ENCODE data around the gene FBN1.
A peak's percentile ranks its signal among the peaks of the same experiment; 100 is the strongest.

FBN1 gene

GRCh38 chr15:48393645-48394506, 251.6 kb downstream of the FBN1 start:
- no peaks in the 10 kb centered on the region for H3K27me3 ChIP-seq (ENCODE audit: insufficient read depth, low read length, poor library complexity)
- no peak overlapping the region for H2BK15ac ChIP-seq (replicated peaks; ENCODE audit: low read depth)
- H3K4me1 ChIP-seq (ENCODE audit: control insufficient read depth, low read depth, low read length), result no peaks in the 10 kb centered on the region
- H3K4me3 ChIP-seq (ENCODE audit: low read length), result no peak overlapping the region
- H2BK5ac ChIP-seq (ENCODE audit: low read length), result no peak overlapping the region
- no peak overlapping the region for H3K18ac ChIP-seq (ENCODE audit: low read length)
- H2BK120ac ChIP-seq (ENCODE audit: low read depth, low read length), result no peak overlapping the region
- H4K5ac ChIP-seq (ENCODE audit: low read length), result no peak overlapping the region
- no peak overlapping the region for H3K56ac ChIP-seq (ENCODE audit: low read length)
- H3K23ac ChIP-seq (ENCODE audit: low read length), result no peak overlapping the region
- no CpG with 5 or more reads among the region's 15 CpGs for WGBS (ENCODE audit: extremely low coverage, insufficient coverage, low lambda C conversion rate)
- no peak overlapping the region for H3K27ac ChIP-seq (ENCODE audit: low read depth, low read length)
- H3K9ac ChIP-seq (ENCODE audit: low read length), result no peak overlapping the region
- no peak overlapping the region for H4K8ac ChIP-seq (ENCODE audit: low read depth, low read length)
- H3K79me1 ChIP-seq (ENCODE audit: low read length), result no peaks in the 10 kb centered on the region
- no peak for DNase-seq
- no peaks in the 10 kb centered on the region for H3K36me3 ChIP-seq (ENCODE audit: control insufficient read depth, insufficient read depth, low read length)
- H3K4me2 ChIP-seq (ENCODE audit: low read length), result no peak overlapping the region
- no peaks in the 10 kb centered on the region for H3K79me2 ChIP-seq (ENCODE audit: control insufficient read depth, insufficient read depth, low read length)
- no peak overlapping the region for H3K4ac ChIP-seq (ENCODE audit: low read depth, low read length)
- H2AK5ac ChIP-seq (ENCODE audit: low read length), result no peak overlapping the region

- Histone ChIP-seq H2AK5ac (ENCODE audit: low read length) (no peak overlapping the region), H3K18ac (ENCODE audit: low read length) (no peak overlapping the region), H3K4me1 (ENCODE audit: control insufficient read depth, low read depth, low read length) (no peaks in the 10 kb centered on the region), H3K79me2 (ENCODE audit: control insufficient read depth, insufficient read depth, low read length) (no peaks in the 10 kb centered on the region), H3K4me2 (ENCODE audit: low read length) (no peak overlapping the region), H3K9ac (ENCODE audit: low read length) (no peak overlapping the region), H4K5ac (ENCODE audit: low read length) (no peak overlapping the region), H3K36me3 (ENCODE audit: control insufficient read depth, insufficient read depth, low read length) (no peaks in the 10 kb centered on the region), H2BK5ac (ENCODE audit: low read length) (no peak overlapping the region), H2BK120ac (ENCODE audit: low read depth, low read length) (no peak overlapping the region), H3K79me1 (ENCODE audit: low read length) (no peaks in the 10 kb centered on the region), H3K27ac (ENCODE audit: low read depth, low read length) (no peak overlapping the region), H2BK15ac (replicated peaks; ENCODE audit: low read depth) (no peak overlapping the region), H3K23ac (ENCODE audit: low read length) (no peak overlapping the region), H3K4me3 (ENCODE audit: low read length) (no peak overlapping the region), H3K56ac (ENCODE audit: low read length) (no peak overlapping the region), H3K4ac (ENCODE audit: low read depth, low read length) (no peak overlapping the region), H3K27me3 (ENCODE audit: insufficient read depth, low read length, poor library complexity) (no peaks in the 10 kb centered on the region), H4K8ac (ENCODE audit: low read depth, low read length) (no peak overlapping the region)
- DNase-seq, result no peak
- no CpG with 5 or more reads among the region's 4 CpGs for WGBS (ENCODE audit: extremely low coverage, insufficient coverage, low lambda C conversion rate)
Measured at GRCh38 chr15:48392356-48392755, 253.2 kb downstream of the FBN1 start.

GRCh38 chr15:48391950-48392349, 253.6 kb downstream of the FBN1 start:
- H3K27me3 ChIP-seq (ENCODE audit: insufficient read depth, low read length, poor library complexity), result no peaks in the 10 kb centered on the region
- no peak overlapping the region for H3K4ac ChIP-seq (ENCODE audit: low read depth, low read length)
- DNase-seq, result no peak
- H3K4me2 ChIP-seq (ENCODE audit: low read length), result no peak overlapping the region
- no peak overlapping the region for H2AK5ac ChIP-seq (ENCODE audit: low read length)
- no peak overlapping the region for H4K8ac ChIP-seq (ENCODE audit: low read depth, low read length)
- H3K27ac ChIP-seq (ENCODE audit: low read depth, low read length), result no peak overlapping the region
- no peak overlapping the region for H4K5ac ChIP-seq (ENCODE audit: low read length)
- no peak overlapping the region for H3K9ac ChIP-seq (ENCODE audit: low read length)
- no peaks in the 10 kb centered on the region for H3K4me1 ChIP-seq (ENCODE audit: control insufficient read depth, low read depth, low read length)
- no peak overlapping the region for H3K56ac ChIP-seq (ENCODE audit: low read length)
- H3K36me3 ChIP-seq (ENCODE audit: control insufficient read depth, insufficient read depth, low read length), result no peaks in the 10 kb centered on the region
- no peak overlapping the region for H2BK120ac ChIP-seq (ENCODE audit: low read depth, low read length)
- WGBS (ENCODE audit: extremely low coverage, insufficient coverage, low lambda C conversion rate), result no CpG with 5 or more reads among the region's 2 CpGs
- no peak overlapping the region for H2BK15ac ChIP-seq (replicated peaks; ENCODE audit: low read depth)
- no peak overlapping the region for H2BK5ac ChIP-seq (ENCODE audit: low read length)
- H3K79me1 ChIP-seq (ENCODE audit: low read length), result no peaks in the 10 kb centered on the region
- H3K4me3 ChIP-seq (ENCODE audit: low read length), result no peak overlapping the region
- H3K18ac ChIP-seq (ENCODE audit: low read length), result no peak overlapping the region
- H3K23ac ChIP-seq (ENCODE audit: low read length), result no peak overlapping the region
- H3K79me2 ChIP-seq (ENCODE audit: control insufficient read depth, insufficient read depth, low read length), result no peaks in the 10 kb centered on the region

DNA sequence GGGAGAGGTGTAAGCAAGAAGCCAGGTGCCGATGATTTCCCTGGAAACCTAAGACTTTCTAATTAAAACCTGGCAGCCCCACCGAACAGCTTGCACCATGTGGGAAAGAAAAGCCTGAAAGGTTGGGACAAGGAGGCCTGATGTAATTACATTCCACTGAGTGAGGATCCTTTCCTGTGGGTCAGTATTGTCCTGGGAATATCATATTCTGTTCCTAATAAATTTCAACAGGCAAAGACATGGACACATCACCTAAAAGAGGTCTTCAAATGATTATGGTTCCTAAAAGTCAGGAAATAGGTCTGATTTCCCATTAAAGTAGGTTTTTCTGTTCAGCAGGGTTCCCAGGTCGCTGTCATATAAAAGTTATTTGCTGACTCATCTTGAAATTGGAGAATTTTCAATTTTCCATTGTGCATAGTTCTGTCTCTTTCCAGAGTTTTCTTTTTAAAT, 255.8 kb downstream of the FBN1 start:
- H3K4me1 ChIP-seq (ENCODE audit: control insufficient read depth, low read depth, low read length), result no peaks in the 10 kb centered on the region
- DNase-seq, result peak; percentile 19
- no peak overlapping the region for H4K8ac ChIP-seq (ENCODE audit: low read depth, low read length)

DNA sequence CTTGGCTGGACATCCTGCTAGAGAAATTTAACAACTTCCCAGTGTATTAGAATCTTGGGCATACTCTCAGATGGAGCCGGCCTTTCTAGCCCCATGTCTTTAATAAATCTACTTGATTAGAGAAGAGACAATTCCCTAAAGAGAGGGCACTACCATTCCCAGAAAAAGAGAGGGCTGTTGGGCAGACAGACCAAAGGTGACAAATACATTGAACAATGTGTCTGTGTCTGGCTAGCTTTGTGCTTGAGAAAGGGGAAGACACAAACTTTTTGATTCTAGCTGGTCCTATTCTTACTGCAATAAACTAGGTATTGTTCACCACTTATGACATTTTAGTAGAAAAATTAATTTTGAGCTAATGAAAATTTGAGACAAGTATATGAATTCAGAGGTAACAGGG, 256.6 kb downstream of the FBN1 start:
- Histone ChIP-seq H3K36me3 (ENCODE audit: control insufficient read depth, insufficient read depth, low read length) (no peaks in the 10 kb centered on the region), H3K23ac (ENCODE audit: low read length) (no peak overlapping the region), H2BK15ac (replicated peaks; ENCODE audit: low read depth) (no peak overlapping the region), H4K8ac (ENCODE audit: low read depth, low read length) (no peak overlapping the region), H3K27ac (ENCODE audit: low read depth, low read length) (no peak overlapping the region), H3K79me2 (ENCODE audit: control insufficient read depth, insufficient read depth, low read length) (no peaks in the 10 kb centered on the region), H3K4me3 (ENCODE audit: low read length) (no peak overlapping the region), H2BK120ac (ENCODE audit: low read depth, low read length) (no peak overlapping the region), H3K4me2 (ENCODE audit: low read length) (no peak overlapping the region), H3K18ac (ENCODE audit: low read length) (no peak overlapping the region), H4K5ac (ENCODE audit: low read length) (no peak overlapping the region), H3K4me1 (ENCODE audit: control insufficient read depth, low read depth, low read length) (no peaks in the 10 kb centered on the region), H2AK5ac (ENCODE audit: low read length) (no peak overlapping the region), H2BK5ac (ENCODE audit: low read length) (no peak overlapping the region), H3K27me3 (ENCODE audit: insufficient read depth, low read length, poor library complexity) (no peaks in the 10 kb centered on the region), H3K9ac (ENCODE audit: low read length) (no peak overlapping the region), H3K56ac (ENCODE audit: low read length) (no peak overlapping the region), H3K79me1 (ENCODE audit: low read length) (no peaks in the 10 kb centered on the region), H3K4ac (ENCODE audit: low read depth, low read length) (no peak overlapping the region)
- no CpG with 5 or more reads among the region's 1 CpG for WGBS (ENCODE audit: extremely low coverage, insufficient coverage, low lambda C conversion rate)
- DNase-seq, result no peak

More for the DNA sequence above, 255.8 kb downstream of the FBN1 start:
- Histone ChIP-seq H4K5ac (ENCODE audit: low read length) (no peak overlapping the region), H3K4me2 (ENCODE audit: low read length) (no peak overlapping the region), H2BK5ac (ENCODE audit: low read length) (no peak overlapping the region), H3K27ac (ENCODE audit: low read depth, low read length) (no peak overlapping the region), H3K79me2 (ENCODE audit: control insufficient read depth, insufficient read depth, low read length) (no peaks in the 10 kb centered on the region), H3K36me3 (ENCODE audit: control insufficient read depth, insufficient read depth, low read length) (no peaks in the 10 kb centered on the region), H3K18ac (ENCODE audit: low read length) (no peak overlapping the region), H3K4me3 (ENCODE audit: low read length) (no peak overlapping the region), H2BK15ac (replicated peaks; ENCODE audit: low read depth) (no peak overlapping the region), H2AK5ac (ENCODE audit: low read length) (no peak overlapping the region), H3K56ac (ENCODE audit: low read length) (no peak overlapping the region), H3K4ac (ENCODE audit: low read depth, low read length) (no peak overlapping the region), H3K27me3 (ENCODE audit: insufficient read depth, low read length, poor library complexity) (no peaks in the 10 kb centered on the region), H2BK120ac (ENCODE audit: low read depth, low read length) (no peak overlapping the region), H3K79me1 (ENCODE audit: low read length) (no peaks in the 10 kb centered on the region), H3K9ac (ENCODE audit: low read length) (no peak overlapping the region), H3K23ac (ENCODE audit: low read length) (no peak overlapping the region)
- WGBS (ENCODE audit: extremely low coverage, insufficient coverage, low lambda C conversion rate), result no CpG with 5 or more reads among the region's 3 CpGs

Measured in mesendoderm (in vitro differentiated cells).